ENCODE measurements around the gene TEX50.
"Not testable (repeated sequence)": the region's sequence is repeated elsewhere in the genome, so short reads cannot be mapped to it uniquely, and the experiment has no call there.

GRCh38 chr1:173683838-173684237 is 48.7 kb downstream of the TEX50 start:
- not testable (repeated sequence) for TF ChIP-seq CTCF (conservative IDR thresholded peaks at IDR 0.05 in 1 of 2, IDR thresholded peaks at IDR 0.05 in 1 of 2; ENCODE audit: extremely low read depth in 1 of 2, insufficient read depth in 1 of 2, low read depth in 1 of 2, low read length in 2 of 2); EZH2 (IDR thresholded peaks at IDR 0.05; ENCODE audit: borderline replicate concordance, low read length)
